ENCODE results near the gene HLA-DMB.

HLA-DMB gene

GRCh38 chr6:32940656-32941213, at the start of gene HLA-DMB:
Gene HLA-DMB, minus strand, starts transcription at chr6:32941028. Its CDS starts 221 bp downstream, at chr6:32940807.
- TF ChIP-seq NFIC (IDR thresholded peaks at IDR 0.05) (no peak), CREB1 (IDR thresholded peaks at IDR 0.05; ENCODE audit: low read depth) (peak; percentile 93)

GRCh38 chr6:32989368-32989767, 48.5 kb upstream of the HLA-DMB start:
- TF ChIP-seq FOXM1 (IDR thresholded peaks at IDR 0.05; ENCODE audit: borderline replicate concordance, low read depth) (peak; percentile 45; the same call in 1 of the 2 replicates), TAF1 (IDR thresholded peaks at IDR 0.05; ENCODE audit: low read depth) (no peak)

DNA sequence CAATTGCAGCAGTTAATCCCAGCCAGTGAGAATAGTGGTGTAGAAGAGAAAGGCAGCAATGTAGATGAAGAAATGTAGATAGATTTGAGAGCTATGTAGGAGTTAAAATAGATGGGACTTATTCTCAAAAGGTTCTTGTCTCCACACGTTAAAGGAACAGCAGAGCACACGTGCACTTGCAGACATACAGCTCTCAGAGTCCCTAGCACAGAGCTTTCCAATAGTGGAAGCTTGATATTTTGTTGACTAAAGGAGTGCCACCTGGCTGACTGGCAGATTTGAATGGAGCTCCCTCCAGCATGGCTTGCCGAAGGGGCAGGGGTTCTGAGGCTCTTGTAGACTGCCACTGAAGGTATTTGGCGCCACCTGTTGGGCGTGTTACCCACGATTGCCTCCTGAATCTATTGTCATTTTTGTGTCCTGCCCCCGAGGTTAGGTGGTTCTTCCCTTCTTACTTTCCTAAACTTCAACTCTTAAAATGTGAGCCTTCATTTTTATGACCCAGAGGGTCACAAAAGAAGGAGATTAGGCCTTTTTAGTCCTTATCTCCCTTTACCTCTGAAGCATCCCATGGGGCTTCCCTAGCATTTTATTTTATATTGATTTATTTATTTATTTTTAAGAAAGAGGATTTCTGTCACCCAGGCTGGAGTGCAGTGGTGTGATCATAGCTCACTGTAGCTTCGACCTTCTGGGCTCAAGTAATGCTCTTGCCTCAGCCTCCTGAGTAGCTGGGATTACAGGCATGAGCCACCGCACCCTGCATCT, 44.0 kb upstream of the HLA-DMB start:
- no peak for TF ChIP-seq TCF12 (IDR thresholded peaks at IDR 0.05; ENCODE audit: low read depth)
- TF ChIP-seq USF1 (IDR thresholded peaks at IDR 0.05): no peak
- TF ChIP-seq RAD21 (IDR thresholded peaks at IDR 0.05; ENCODE audit: low read depth): peak; percentile 86
- TF ChIP-seq MAX (IDR thresholded peaks at IDR 0.05): no peak

DNA sequence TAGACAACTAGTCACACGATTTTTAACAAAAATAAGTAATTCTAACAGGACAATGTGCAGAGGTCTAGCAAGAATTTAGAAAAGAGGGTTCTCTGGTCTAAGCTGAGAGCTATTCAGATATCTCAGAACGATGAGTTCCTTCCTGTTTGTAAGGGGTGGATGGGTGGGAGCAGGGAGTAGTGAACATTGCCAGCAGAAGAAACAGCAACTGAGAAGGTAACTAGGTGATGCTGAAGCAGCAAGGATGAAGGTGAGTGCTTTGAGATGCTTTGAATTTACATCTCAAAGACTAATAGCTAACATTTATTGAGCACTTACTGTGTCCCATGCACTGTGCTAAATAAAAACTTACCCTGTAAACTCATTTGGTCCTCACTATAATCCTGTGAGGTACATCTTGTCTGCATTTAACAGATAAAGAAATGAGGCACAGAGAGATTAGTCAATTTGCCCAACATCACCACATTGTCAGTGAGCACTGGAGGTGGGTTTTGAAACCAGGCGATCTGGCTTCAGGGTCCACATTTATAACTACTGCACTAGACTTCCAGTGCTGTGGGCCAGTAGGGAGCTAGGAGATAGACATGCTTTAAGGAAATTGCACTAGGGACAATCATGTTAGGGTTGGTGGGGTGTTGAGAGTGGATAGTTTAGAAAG, 43.3 kb upstream of the HLA-DMB start:
- TF ChIP-seq CEBPB (IDR thresholded peaks at IDR 0.05) (no peak), RAD21 (IDR thresholded peaks at IDR 0.05; ENCODE audit: low read depth) (no peak), TEAD4 (IDR thresholded peaks at IDR 0.05) (no peak), FOXM1 (IDR thresholded peaks at IDR 0.05; ENCODE audit: borderline replicate concordance, low read depth) (no peak), MAX (IDR thresholded peaks at IDR 0.05) (no peak)
- TF ChIP-seq, protein P1, sequence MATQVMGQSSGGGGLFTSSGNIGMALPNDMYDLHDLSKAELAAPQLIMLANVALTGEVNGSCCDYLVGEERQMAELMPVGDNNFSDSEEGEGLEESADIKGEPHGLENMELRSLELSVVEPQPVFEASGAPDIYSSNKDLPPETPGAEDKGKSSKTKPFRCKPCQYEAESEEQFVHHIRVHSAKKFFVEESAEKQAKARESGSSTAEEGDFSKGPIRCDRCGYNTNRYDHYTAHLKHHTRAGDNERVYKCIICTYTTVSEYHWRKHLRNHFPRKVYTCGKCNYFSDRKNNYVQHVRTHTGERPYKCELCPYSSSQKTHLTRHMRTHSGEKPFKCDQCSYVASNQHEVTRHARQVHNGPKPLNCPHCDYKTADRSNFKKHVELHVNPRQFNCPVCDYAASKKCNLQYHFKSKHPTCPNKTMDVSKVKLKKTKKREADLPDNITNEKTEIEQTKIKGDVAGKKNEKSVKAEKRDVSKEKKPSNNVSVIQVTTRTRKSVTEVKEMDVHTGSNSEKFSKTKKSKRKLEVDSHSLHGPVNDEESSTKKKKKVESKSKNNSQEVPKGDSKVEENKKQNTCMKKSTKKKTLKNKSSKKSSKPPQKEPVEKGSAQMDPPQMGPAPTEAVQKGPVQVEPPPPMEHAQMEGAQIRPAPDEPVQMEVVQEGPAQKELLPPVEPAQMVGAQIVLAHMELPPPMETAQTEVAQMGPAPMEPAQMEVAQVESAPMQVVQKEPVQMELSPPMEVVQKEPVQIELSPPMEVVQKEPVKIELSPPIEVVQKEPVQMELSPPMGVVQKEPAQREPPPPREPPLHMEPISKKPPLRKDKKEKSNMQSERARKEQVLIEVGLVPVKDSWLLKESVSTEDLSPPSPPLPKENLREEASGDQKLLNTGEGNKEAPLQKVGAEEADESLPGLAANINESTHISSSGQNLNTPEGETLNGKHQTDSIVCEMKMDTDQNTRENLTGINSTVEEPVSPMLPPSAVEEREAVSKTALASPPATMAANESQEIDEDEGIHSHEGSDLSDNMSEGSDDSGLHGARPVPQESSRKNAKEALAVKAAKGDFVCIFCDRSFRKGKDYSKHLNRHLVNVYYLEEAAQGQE (IDR thresholded peaks at IDR 0.05; ENCODE audit: low read depth): no peak

- no peak for TF ChIP-seq NFIC (IDR thresholded peaks at IDR 0.05)
- no peak for TF ChIP-seq ZBTB7A (IDR thresholded peaks at IDR 0.05; ENCODE audit: low read depth)
- no peak for TF ChIP-seq MAX (IDR thresholded peaks at IDR 0.05)
- no peak for TF ChIP-seq TAF1 (IDR thresholded peaks at IDR 0.05; ENCODE audit: low read depth)
- TF ChIP-seq TCF12 (IDR thresholded peaks at IDR 0.05; ENCODE audit: low read depth): no peak
- TF ChIP-seq USF1 (IDR thresholded peaks at IDR 0.05): no peak
- TF ChIP-seq EGR1 (IDR thresholded peaks at IDR 0.05): no peak
- no peak for TF ChIP-seq CEBPB (IDR thresholded peaks at IDR 0.05)
- TF ChIP-seq FOXM1 (IDR thresholded peaks at IDR 0.05; ENCODE audit: borderline replicate concordance, low read depth): no peak
- TF ChIP-seq EP300 (IDR thresholded peaks at IDR 0.05; ENCODE audit: borderline replicate concordance): no peak
- TF ChIP-seq CREB1 (IDR thresholded peaks at IDR 0.05; ENCODE audit: low read depth): no peak
- no peak for TF ChIP-seq YY1 (IDR thresholded peaks at IDR 0.05; ENCODE audit: low read depth)
- TF ChIP-seq RAD21 (IDR thresholded peaks at IDR 0.05; ENCODE audit: low read depth): no peak
- TF ChIP-seq, protein P1 (IDR thresholded peaks at IDR 0.05; ENCODE audit: low read depth): no peak
Measured at GRCh38 chr6:32983493-32983848, 42.6 kb upstream of the HLA-DMB start.
